Lower leg skin (tissue), 3 donors: ENCODE results near the gene SLC6A12.

Source experiments
- POLR2A ChIP-seq, 2 donors: fragments of 450-650 bp; IDR thresholded peaks; one replicate each; pipeline ENCODE4 v1.6.1; 2016 to 2017; ENCODE audit warnings: antibody characterized with exemption in 2 of 2, mild to moderate bottlenecking in 1 of 2, moderate library complexity in 1 of 2
- TF ChIP-seq, protein P1 (sequence below), 3 donors: fragments of 450-650 bp; IDR thresholded peaks; one replicate each; pipeline ENCODE4 v1.5.1; 2016; ENCODE audit warnings: antibody characterized with exemption in 3 of 3, mild to moderate bottlenecking in 3 of 3, moderate library complexity in 2 of 3

DNA sequence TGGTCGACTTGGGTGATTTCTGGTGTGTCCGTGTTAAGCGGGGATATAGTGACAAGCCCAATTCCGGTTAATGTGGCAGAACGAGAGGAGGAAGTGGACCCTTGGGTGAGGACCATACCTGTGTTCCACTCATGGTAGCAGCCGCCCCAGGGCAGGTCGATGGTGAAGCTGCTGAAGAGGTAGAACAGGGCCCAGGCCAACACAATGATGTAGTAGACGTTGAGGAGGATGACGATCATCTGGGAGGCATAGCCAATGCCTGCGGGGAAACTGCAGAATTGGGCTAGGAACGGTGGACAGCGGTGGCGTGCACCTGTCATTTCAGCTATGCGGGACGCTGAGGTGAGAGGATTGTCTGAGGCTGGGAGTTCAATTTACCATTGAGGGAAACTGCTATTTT is 28.5 kb upstream of the SLC6A12 start:
- TF ChIP-seq, protein P1, sequence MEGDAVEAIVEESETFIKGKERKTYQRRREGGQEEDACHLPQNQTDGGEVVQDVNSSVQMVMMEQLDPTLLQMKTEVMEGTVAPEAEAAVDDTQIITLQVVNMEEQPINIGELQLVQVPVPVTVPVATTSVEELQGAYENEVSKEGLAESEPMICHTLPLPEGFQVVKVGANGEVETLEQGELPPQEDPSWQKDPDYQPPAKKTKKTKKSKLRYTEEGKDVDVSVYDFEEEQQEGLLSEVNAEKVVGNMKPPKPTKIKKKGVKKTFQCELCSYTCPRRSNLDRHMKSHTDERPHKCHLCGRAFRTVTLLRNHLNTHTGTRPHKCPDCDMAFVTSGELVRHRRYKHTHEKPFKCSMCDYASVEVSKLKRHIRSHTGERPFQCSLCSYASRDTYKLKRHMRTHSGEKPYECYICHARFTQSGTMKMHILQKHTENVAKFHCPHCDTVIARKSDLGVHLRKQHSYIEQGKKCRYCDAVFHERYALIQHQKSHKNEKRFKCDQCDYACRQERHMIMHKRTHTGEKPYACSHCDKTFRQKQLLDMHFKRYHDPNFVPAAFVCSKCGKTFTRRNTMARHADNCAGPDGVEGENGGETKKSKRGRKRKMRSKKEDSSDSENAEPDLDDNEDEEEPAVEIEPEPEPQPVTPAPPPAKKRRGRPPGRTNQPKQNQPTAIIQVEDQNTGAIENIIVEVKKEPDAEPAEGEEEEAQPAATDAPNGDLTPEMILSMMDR (IDR thresholded peaks at IDR 0.05) = no peak
- no peak for TF ChIP-seq POLR2A (IDR thresholded peaks at IDR 0.05)
